OCI-LY7 (cell line): ENCODE measurements around the gene TEX13A. TPM values are rescaled to one million over a fixed set of nuclear protein-coding genes. Genes with fewer than 3 reads are reported as not detected.

ENCODE experiments used
- BruUV-seq: library from RNA; stranded (reverse); fragments of 400-500 nt; replicated peaks from 2 replicates; lab custom pipeline; 2021; lab: Mats Ljungman, UMichigan
- CTCF ChIA-PET: fragments of 300-600 bp; sonication (Branson Sonifier 250); formaldehyde crosslinking; loops from one replicate; lab custom pipeline; 2022; ENCODE audit warnings: antibody characterized with exemption; ENCODE audit not compliant: unreplicated experiment; lab: Charles Lee
- POLR2A ChIA-PET: fragments of 300-600 bp; sonication (Branson Sonifier 250); formaldehyde crosslinking; loops from one replicate; lab custom pipeline; 2022; ENCODE audit warnings: antibody characterized with exemption; lab: Charles Lee
- DNase-seq: peaks from one replicate; pipeline ENCODE4 v3.0.0-alpha.2; 2015; ENCODE audit warnings: low spot score
- H2AFZ ChIP-seq: fragments of 200-600 bp; sonication (generic), shearing (Covaris generic); 2 replicates; pipeline ENCODE4 v1.6.1; 2014; ENCODE audit warnings: mild to moderate bottlenecking, antibody characterized with exemption, low read length, moderate library complexity
- H3K27ac ChIP-seq: fragments of 200-600 bp; sonication (generic); 2 replicates; pipeline ENCODE4 v1.5.1; 2014; ENCODE audit warnings: mixed run types, low read depth, mild to moderate bottlenecking, moderate library complexity, low read length, inconsistent platforms; ENCODE audit not compliant: poor library complexity, severe bottlenecking
- H3K36me3 ChIP-seq: fragments of 200-600 bp; sonication (generic); 2 replicates; pipeline ENCODE4 v1.6.1; 2014; ENCODE audit warnings: mild to moderate bottlenecking, antibody characterized with exemption, low read length, moderate library complexity, mixed read lengths; ENCODE audit not compliant: insufficient read depth
- H3K4me1 ChIP-seq: fragments of 200-600 bp; sonication (generic); 2 replicates; pipeline ENCODE4 v1.5.1; 2014; ENCODE audit warnings: mild to moderate bottlenecking, low read length; ENCODE audit not compliant: insufficient read depth, poor library complexity, severe bottlenecking
- H3K4me2 ChIP-seq: fragments of 200-600 bp; sonication (generic); 2 replicates; pipeline ENCODE4 v1.6.1; 2014; ENCODE audit warnings: mild to moderate bottlenecking, low read length
- H3K4me3 ChIP-seq: fragments of 200-600 bp; sonication (generic); 2 replicates; pipeline ENCODE4 v1.5.1; 2014; ENCODE audit warnings: mild to moderate bottlenecking, low read depth, low read length; ENCODE audit not compliant: poor library complexity, severe bottlenecking
- H3K79me2 ChIP-seq: fragments of 200-600 bp; sonication (generic); 2 replicates; pipeline ENCODE4 v1.6.1; 2016; ENCODE audit warnings: low read depth, mild to moderate bottlenecking, low read length, moderate library complexity, mixed read lengths; ENCODE audit not compliant: insufficient read depth
- H3K9me2 ChIP-seq: fragments of 200-600 bp; sonication (generic); 2 replicates; pipeline ENCODE4 v1.6.1; 2016; ENCODE audit warnings: mild to moderate bottlenecking, low read length, mixed read lengths; ENCODE audit not compliant: insufficient read depth
- H3K9me3 ChIP-seq: fragments of 200-600 bp; sonication (generic); 2 replicates; pipeline ENCODE4 v1.6.1; 2014; ENCODE audit warnings: mild to moderate bottlenecking, mixed run types, low read length, mixed read lengths
- H4K20me1 ChIP-seq: fragments of 200-600 bp; sonication (generic); 2 replicates; pipeline ENCODE4 v1.6.1; 2014; ENCODE audit warnings: mild to moderate bottlenecking, antibody characterized with exemption, low read length, moderate library complexity, mixed read lengths; ENCODE audit not compliant: insufficient read depth
- EZH2phosphoT487 ChIP-seq: fragments of 200-600 bp; sonication (generic); IDR thresholded peaks from 2 replicates; pipeline ENCODE4 v1.6.1; 2018; ENCODE audit warnings: low read depth, borderline replicate concordance, mild to moderate bottlenecking, mixed run types, antibody characterized with exemption, low read length, moderate library complexity, mixed read lengths
- intact Hi-C: fragments of 100-400 bp; cut with micrococcal nuclease; formaldehyde crosslinking; loops from one replicate; pipeline ENCODE4 v1.10.0; 2022; ENCODE audit not compliant: unreplicated experiment
- total RNA-seq, 2 experiments: library from RNA; depleted of rRNA in 1 of 2; stranded (reverse); fragments of >200 nt in 1 of 2; shearing (Covaris generic) in 1 of 2; gene quantifications; 2 replicates each; pipeline ENCODE4 v1.2.3, GENCODE V29; 2014 to 2022
- TF ChIP-seq, protein P1 (sequence below): fragments of 200-600 bp; sonication (generic); conservative IDR thresholded peaks from 2 replicates; pipeline ENCODE4 v1.5.1; 2014; ENCODE audit warnings: mild to moderate bottlenecking, antibody characterized with exemption, low read length, moderate library complexity, mixed read lengths

Gene TEX13A
- total RNA-seq, 2 experiments from 2014 or later: not detected

DNA sequence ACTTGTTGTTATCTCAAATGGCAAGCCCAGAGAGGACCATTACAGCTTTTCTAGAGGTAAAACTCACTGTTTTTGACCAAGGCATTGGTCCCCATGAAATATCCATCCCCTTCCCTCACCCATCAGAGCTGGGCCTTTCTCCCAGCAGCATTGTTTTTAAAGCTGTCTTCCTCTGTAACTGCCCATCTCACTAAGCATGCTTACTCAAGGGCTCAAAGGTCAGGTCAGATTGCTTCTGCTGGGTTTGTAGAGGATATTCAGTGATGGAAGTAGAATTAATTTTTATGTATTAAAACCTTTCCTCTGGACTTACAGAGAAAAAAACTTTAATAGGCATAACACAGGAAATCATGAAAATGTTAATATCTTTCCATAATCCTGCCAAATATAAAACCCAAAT lies 11.1 kb downstream of the TEX13A start:
- no peaks in the 10 kb centered on the region for H3K36me3 ChIP-seq
- ChIA-PET POLR2A (no interaction called here), CTCF (no interaction called here)
- H3K4me2 ChIP-seq: no peak overlapping the region
- H2AFZ ChIP-seq: no peak overlapping the region
- no peak for DNase-seq
- H4K20me1 ChIP-seq: no peaks in the 10 kb centered on the region
- no peaks in the 10 kb centered on the region for H3K9me3 ChIP-seq
- H3K79me2 ChIP-seq: no peaks in the 10 kb centered on the region
- no TSS peak for BruUV-seq
- no peak overlapping the region for H3K4me3 ChIP-seq
- no peaks in the 10 kb centered on the region for H3K9me2 ChIP-seq
- intact Hi-C loops: no loop called here
- TF ChIP-seq EZH2phosphoT487: no peak
- TF ChIP-seq, protein P1, sequence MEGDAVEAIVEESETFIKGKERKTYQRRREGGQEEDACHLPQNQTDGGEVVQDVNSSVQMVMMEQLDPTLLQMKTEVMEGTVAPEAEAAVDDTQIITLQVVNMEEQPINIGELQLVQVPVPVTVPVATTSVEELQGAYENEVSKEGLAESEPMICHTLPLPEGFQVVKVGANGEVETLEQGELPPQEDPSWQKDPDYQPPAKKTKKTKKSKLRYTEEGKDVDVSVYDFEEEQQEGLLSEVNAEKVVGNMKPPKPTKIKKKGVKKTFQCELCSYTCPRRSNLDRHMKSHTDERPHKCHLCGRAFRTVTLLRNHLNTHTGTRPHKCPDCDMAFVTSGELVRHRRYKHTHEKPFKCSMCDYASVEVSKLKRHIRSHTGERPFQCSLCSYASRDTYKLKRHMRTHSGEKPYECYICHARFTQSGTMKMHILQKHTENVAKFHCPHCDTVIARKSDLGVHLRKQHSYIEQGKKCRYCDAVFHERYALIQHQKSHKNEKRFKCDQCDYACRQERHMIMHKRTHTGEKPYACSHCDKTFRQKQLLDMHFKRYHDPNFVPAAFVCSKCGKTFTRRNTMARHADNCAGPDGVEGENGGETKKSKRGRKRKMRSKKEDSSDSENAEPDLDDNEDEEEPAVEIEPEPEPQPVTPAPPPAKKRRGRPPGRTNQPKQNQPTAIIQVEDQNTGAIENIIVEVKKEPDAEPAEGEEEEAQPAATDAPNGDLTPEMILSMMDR: no peak
- H3K4me1 ChIP-seq: no peaks in the 10 kb centered on the region
- H3K27ac ChIP-seq: no peak overlapping the region

DNA sequence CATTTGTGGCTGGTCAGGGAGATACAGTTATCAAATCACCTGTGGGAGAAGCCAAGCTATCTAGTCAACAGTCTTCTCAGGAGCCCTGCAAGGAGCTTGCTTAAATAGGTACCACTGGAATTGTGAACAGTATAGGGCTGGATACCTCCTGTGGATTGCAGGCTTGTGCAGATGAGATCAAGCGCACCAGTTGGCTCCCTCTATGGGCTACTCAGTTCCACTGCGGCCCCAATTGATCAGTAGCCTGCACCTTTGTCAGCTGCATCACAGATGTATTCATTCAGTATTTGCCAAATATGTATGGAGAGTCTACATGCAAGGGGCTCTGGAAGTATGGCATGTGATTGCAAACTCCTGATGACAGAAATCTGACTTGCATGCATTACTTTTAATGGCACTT lies 28.6 kb downstream of the TEX13A start:
- intact Hi-C loops: no loop called here
- peak; percentile 3 for DNase-seq
- Histone ChIP-seq H3K36me3 (no peaks in the 10 kb centered on the region), H3K27ac (no peak overlapping the region), H3K4me1 (no peaks in the 10 kb centered on the region), H3K79me2 (no peaks in the 10 kb centered on the region), H3K4me3 (no peak overlapping the region), H3K9me2 (no peaks in the 10 kb centered on the region), H3K9me3 (no peaks in the 10 kb centered on the region), H2AFZ (no peak overlapping the region), H3K4me2 (no peak overlapping the region), H4K20me1 (no peaks in the 10 kb centered on the region)
- CTCF ChIA-PET: no interaction called here
- TF ChIP-seq EZH2phosphoT487: no peak
- TF ChIP-seq, protein P1: 0 out of 2 replicates have a peak, but pooled peaks have one; percentile 48
- no TSS peak for BruUV-seq
- POLR2A ChIA-PET: no interaction called here

DNA sequence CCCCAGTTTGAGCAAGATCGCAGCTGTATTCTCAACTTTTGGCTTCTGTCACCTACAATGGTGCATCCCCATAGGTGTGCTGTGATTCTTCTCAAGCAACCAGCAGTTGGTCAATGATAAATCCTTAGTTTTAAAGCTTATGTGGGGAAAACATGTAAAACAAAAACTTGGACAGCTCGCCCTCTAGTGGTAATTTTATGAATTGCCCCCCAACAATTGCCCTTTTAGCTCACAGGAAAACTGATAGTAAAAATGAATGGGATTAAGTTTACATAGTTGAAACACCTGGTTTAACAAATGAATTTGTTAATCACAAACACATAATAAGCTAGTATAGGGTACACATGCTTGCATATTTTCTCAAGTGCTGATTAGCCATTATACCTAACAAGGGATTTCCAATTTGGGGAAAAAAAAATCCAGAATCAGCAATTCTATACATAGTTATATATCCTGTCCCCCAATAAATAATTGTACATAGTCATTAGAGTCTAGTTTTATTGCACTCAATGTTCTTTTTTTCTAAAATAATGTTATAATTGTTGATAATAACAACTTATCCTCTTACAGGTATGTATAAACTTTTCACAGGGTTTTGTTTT lies 30.1 kb downstream of the TEX13A start:
- ChIA-PET CTCF (no interaction called here), POLR2A (no interaction called here)
- Histone ChIP-seq H2AFZ (no peak overlapping the region), H4K20me1 (no peaks in the 10 kb centered on the region), H3K4me3 (no peak overlapping the region), H3K9me3 (no peaks in the 10 kb centered on the region), H3K9me2 (no peaks in the 10 kb centered on the region), H3K4me1 (no peaks in the 10 kb centered on the region), H3K79me2 (no peaks in the 10 kb centered on the region), H3K27ac (no peak overlapping the region), H3K36me3 (no peaks in the 10 kb centered on the region), H3K4me2 (no peak overlapping the region)
- TF ChIP-seq, protein P1: peak; percentile 78
- TF ChIP-seq EZH2phosphoT487: no peak
- peak; percentile 9 for DNase-seq
- intact Hi-C loops: no loop called here
- BruUV-seq: no TSS peak
